Ramos (cell line): Measurements from ENCODE around the gene SELPLG.
"Not testable (repeated sequence)": the region's sequence is repeated elsewhere in the genome, so short reads cannot be mapped to it uniquely, and the experiment has no call there.

ENCODE experiments used
- in situ Hi-C: fragments of 300-500 bp; cut with MboI; formaldehyde crosslinking; loops from one replicate; pipeline ENCODE4 v1.14.3; 2022; ENCODE audit warnings: low sequenced_read_pairs; ENCODE audit not compliant: unreplicated experiment

Gene SELPLG

GRCh38 chr12:108580531-108580930 is 53.2 kb downstream of the SELPLG start:
- in situ Hi-C loops = no loop called here

DNA sequence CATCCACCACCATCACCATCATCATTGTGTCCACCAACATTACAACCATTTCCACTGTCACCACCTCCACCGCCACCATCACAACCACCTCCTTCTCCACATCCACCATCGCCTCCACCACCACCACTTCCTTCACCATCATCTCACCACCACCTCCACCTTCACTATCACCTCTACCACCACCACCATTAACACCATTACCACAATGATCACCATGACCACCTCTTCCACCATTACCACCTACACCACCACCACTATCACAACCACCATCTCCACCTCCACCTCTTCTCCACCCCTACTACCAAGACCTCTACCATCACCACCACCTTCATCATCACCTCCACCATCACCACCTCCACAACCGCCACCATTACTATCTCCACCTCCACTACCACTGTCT is 54.9 kb downstream of the SELPLG start:
- in situ Hi-C loops = no loop called here

DNA sequence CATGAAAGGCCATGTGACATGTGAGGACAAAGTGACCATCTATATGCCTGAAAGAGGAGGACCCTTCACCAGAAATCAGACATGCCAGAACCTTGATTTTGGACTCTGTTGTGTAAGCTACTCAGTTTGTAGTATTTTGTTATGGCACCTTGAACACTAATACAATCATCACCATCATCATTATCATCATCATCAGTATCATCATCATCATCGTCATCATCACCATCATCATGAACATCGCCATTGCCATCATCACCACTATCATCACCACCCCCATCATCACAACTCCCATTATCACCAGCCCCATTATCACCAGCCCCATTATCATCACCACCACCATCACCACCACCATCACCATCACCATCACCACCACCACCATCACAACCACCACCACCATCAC is 55.4 kb downstream of the SELPLG start:
- in situ Hi-C loops = no loop called here

- in situ Hi-C loops = no loop called here
These were observed 56.2 kb downstream of the SELPLG start for GRCh38 chr12:108577458-108577857.

DNA sequence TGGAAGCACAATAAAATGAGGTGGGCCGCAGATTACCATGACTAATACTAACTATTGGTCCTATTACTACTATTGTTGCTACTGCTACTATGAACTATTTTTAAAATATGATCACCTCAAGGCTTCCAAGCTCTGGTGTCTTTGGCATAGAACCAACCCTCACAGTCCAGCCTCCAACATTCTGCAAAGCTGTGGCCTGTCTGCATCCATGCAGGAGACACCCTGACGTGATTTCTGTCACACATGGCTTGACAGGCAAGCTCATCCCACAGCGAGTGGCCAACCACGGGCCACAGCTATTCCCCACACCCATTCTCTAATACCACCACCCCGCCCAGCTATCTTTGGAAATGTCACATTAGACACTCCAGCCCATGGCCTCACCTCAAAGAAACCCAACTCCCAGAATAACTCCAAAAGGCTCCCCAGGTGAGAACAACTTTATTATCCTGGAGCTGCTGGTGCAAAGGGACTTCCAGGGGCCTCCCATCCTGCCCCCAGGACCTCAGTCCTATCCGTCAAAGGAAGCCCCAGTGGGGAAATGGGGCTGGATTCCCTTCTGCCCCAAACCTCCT is 56.9 kb downstream of the SELPLG start:
- in situ Hi-C loops = no loop called here

GRCh38 chr12:108575199-108575912 is 58.3 kb downstream of the SELPLG start:
- in situ Hi-C loops = no loop called here

GRCh38 chr12:108574276-108574675 is 59.4 kb downstream of the SELPLG start:
- in situ Hi-C loops = not testable (repeated sequence)

GRCh38 chr12:108573317-108573716 is 60.4 kb downstream of the SELPLG start:
- in situ Hi-C loops = no loop called here

DNA sequence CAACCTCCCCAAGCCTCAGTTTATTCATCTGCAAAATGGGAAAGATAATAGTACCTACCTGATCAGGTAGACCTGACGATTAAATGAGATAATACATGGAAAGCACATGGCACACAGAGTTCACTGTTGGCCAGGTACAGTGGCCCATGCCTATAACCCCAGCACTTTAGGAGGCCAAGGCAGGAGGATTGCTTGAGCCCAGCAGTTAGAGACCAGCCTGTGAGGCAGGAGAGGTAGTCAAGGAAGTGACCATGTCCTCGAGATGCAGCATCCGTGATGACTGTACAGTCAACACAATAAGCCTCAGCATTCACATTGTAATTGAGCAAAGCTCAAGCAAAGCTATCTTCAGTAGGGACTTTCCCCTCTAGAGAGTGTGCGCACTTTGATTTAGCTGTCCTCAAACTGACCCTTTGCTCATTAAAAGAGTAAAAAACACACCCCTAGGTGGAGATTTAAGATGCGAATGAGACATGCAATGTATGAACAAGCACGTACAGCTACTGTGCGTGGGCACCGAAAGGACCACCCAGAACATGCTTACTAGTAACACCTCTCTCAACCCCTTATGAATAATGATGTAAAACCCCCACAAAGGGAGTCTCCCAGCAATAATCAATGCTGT is 61.4 kb downstream of the SELPLG start:
- in situ Hi-C loops = no loop called here
